Astrocyte (in vitro differentiated cells and primary cell): ENCODE measurements around the gene LRRC30. TPM values are rescaled to one million over a fixed set of nuclear protein-coding genes. Genes with fewer than 3 reads are reported as not detected.

Source experiments
- DNase-seq: peaks from one replicate; pipeline ENCODE4 v3.0.0-alpha.2; 2010; ENCODE audit warnings: low read depth
- FAIRE-seq: peaks from 2 replicates; lab custom pipeline; 2011; peaks lifted over from hg19 to GRCh38; lab: Jason Lieb, UNC
- H2AFZ ChIP-seq: 2 replicates; pipeline ENCODE4 v1.6.0; 2012; ENCODE audit warnings: low read depth, low read length, inconsistent platforms
- H3K27ac ChIP-seq: 2 replicates; pipeline ENCODE4 v1.5.1; 2011; ENCODE audit warnings: low read depth, low read length, inconsistent platforms
- H3K27me3 ChIP-seq: 2 replicates; pipeline ENCODE4 v1.6.0; 2011; ENCODE audit warnings: low read length, inconsistent platforms; ENCODE audit not compliant: insufficient read depth
- H3K36me3 ChIP-seq: 2 replicates; pipeline ENCODE4 v1.5.1; 2011; ENCODE audit warnings: low read length, inconsistent platforms; ENCODE audit not compliant: insufficient read depth
- H3K4me1 ChIP-seq: 2 replicates; pipeline ENCODE4 v1.5.1; 2011; ENCODE audit warnings: low read length, inconsistent platforms; ENCODE audit not compliant: insufficient read depth
- H3K4me2 ChIP-seq: 2 replicates; pipeline ENCODE4 v1.6.0; 2012; ENCODE audit warnings: low read length, inconsistent platforms
- H3K4me3 ChIP-seq: 2 replicates; pipeline ENCODE4 v1.5.1; 2011; ENCODE audit warnings: low read depth, mild to moderate bottlenecking, low read length, inconsistent platforms; ENCODE audit not compliant: insufficient read depth
- H3K79me2 ChIP-seq: 2 replicates; pipeline ENCODE4 v1.6.0; 2012; ENCODE audit warnings: mild to moderate bottlenecking, low read length, inconsistent platforms; ENCODE audit not compliant: insufficient read depth
- H3K9ac ChIP-seq: 2 replicates; pipeline ENCODE4 v1.6.0; 2012; ENCODE audit warnings: mild to moderate bottlenecking, low read length, inconsistent platforms
- H3K9me3 ChIP-seq: 2 replicates; pipeline ENCODE4 v1.5.1; 2012; ENCODE audit warnings: low read depth, mild to moderate bottlenecking, low read length, inconsistent platforms; ENCODE audit not compliant: insufficient read depth
- H4K20me1 ChIP-seq: 2 replicates; pipeline ENCODE4 v1.6.0; 2012; ENCODE audit warnings: low read length, inconsistent platforms; ENCODE audit not compliant: insufficient read depth
- H3K27ac Mint-ChIP-seq: one replicate; pipeline ENCODE4 v1.8.0; 2021; ENCODE audit warnings: mild to moderate bottlenecking, mixed read lengths; ENCODE audit not compliant: unreplicated experiment
- H3K27me3 Mint-ChIP-seq: one replicate; pipeline ENCODE4 v1.8.0; 2021; ENCODE audit warnings: low read depth, mixed read lengths; ENCODE audit not compliant: unreplicated experiment
- H3K36me3 Mint-ChIP-seq: one replicate; pipeline ENCODE4 v1.8.0; 2021; ENCODE audit warnings: low read depth, mixed read lengths; ENCODE audit not compliant: unreplicated experiment
- H3K4me1 Mint-ChIP-seq: one replicate; pipeline ENCODE4 v1.8.0; 2021; ENCODE audit warnings: low read depth, mixed read lengths; ENCODE audit not compliant: unreplicated experiment
- H3K4me3 Mint-ChIP-seq: one replicate; pipeline ENCODE4 v1.8.0; 2021; ENCODE audit warnings: mild to moderate bottlenecking, moderate library complexity, mixed read lengths; ENCODE audit not compliant: unreplicated experiment
- H3K9me3 Mint-ChIP-seq: one replicate; pipeline ENCODE4 v1.8.0; 2021; ENCODE audit warnings: mild to moderate bottlenecking, mixed read lengths; ENCODE audit not compliant: unreplicated experiment
- EZH2 ChIP-seq: IDR thresholded peaks from 2 replicates; pipeline ENCODE4 v1.6.1; 2012; ENCODE audit warnings: mild to moderate bottlenecking, low read length, inconsistent platforms; ENCODE audit not compliant: insufficient read depth
- total RNA-seq: library from RNA; stranded (reverse); gene quantifications from 2 replicates; pipeline ENCODE4 v1.2.1, GENCODE V29; 2021
- TF ChIP-seq, protein P1 (sequence below): IDR thresholded peaks from 2 replicates; pipeline ENCODE4 v1.5.1; 2011; ENCODE audit warnings: low read depth, mild to moderate bottlenecking, inconsistent platforms, low read length, moderate library complexity; ENCODE audit not compliant: insufficient read depth

LRRC30 gene
- total RNA-seq, 1 donor from 2014 or later, result not detected

- H4K20me1 ChIP-seq, result no peaks in the 10 kb centered on the region
- no peaks in the 10 kb centered on the region for H3K27me3 ChIP-seq
- no peaks in the 10 kb centered on the region for H3K79me2 ChIP-seq
- no peak overlapping the region for H3K4me2 ChIP-seq
- no peaks in the 10 kb centered on the region for H3K36me3 Mint-ChIP-seq
- H3K4me1 ChIP-seq, result no peaks in the 10 kb centered on the region
- H3K4me3 ChIP-seq, result no peak overlapping the region
- no peaks in the 10 kb centered on the region for H3K9me3 ChIP-seq
- TF ChIP-seq EZH2, result no peak
- TF ChIP-seq, protein P1, sequence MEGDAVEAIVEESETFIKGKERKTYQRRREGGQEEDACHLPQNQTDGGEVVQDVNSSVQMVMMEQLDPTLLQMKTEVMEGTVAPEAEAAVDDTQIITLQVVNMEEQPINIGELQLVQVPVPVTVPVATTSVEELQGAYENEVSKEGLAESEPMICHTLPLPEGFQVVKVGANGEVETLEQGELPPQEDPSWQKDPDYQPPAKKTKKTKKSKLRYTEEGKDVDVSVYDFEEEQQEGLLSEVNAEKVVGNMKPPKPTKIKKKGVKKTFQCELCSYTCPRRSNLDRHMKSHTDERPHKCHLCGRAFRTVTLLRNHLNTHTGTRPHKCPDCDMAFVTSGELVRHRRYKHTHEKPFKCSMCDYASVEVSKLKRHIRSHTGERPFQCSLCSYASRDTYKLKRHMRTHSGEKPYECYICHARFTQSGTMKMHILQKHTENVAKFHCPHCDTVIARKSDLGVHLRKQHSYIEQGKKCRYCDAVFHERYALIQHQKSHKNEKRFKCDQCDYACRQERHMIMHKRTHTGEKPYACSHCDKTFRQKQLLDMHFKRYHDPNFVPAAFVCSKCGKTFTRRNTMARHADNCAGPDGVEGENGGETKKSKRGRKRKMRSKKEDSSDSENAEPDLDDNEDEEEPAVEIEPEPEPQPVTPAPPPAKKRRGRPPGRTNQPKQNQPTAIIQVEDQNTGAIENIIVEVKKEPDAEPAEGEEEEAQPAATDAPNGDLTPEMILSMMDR, result no peak
- no peak for DNase-seq
- no peak overlapping the region for H2AFZ ChIP-seq
- no peak overlapping the region for H3K9ac ChIP-seq
- no peak overlapping the region for H3K4me3 Mint-ChIP-seq
- no peak for FAIRE-seq
- peaks cover 9% of the 10 kb centered on the region for H3K27me3 Mint-ChIP-seq
- H3K27ac ChIP-seq, result no peak overlapping the region
- no peaks in the 10 kb centered on the region for H3K4me1 Mint-ChIP-seq
- H3K27ac Mint-ChIP-seq, result no peak overlapping the region
- no peaks in the 10 kb centered on the region for H3K9me3 Mint-ChIP-seq
- no peaks in the 10 kb centered on the region for H3K36me3 ChIP-seq
Observed at GRCh38 chr18:7197854-7198253, 33.0 kb upstream of the LRRC30 start.

DNA sequence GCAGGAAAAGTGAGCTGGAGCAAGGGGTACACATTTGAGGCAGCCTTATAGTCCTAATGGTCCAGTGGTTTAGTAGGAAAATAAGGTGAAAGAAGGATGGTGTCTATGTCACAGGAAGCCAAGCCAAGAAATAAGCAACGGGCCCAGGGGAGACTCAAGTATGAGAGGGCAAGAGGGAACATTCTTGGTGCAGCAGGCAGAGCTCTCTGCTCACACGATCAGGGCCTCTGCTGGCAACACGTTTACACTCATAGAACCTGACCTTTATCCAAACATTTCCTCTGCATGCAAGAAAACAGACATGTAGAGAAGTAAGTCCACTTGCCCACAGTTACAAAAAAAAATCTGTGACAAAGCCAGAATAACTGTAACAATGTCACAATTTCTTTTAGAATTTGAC, 32.6 kb upstream of the LRRC30 start:
- H3K4me1 ChIP-seq, result no peaks in the 10 kb centered on the region
- H3K36me3 Mint-ChIP-seq, result no peaks in the 10 kb centered on the region
- no peaks in the 10 kb centered on the region for H3K4me1 Mint-ChIP-seq
- H3K9ac ChIP-seq, result no peak overlapping the region
- no peak overlapping the region for H2AFZ ChIP-seq
- no peak overlapping the region for H3K4me3 Mint-ChIP-seq
- FAIRE-seq (no peak), DNase-seq (no peak)
- no peaks in the 10 kb centered on the region for H3K9me3 Mint-ChIP-seq
- TF ChIP-seq, protein P1, result no peak
- no peak for TF ChIP-seq EZH2
- no peaks in the 10 kb centered on the region for H3K27me3 ChIP-seq
- H3K9me3 ChIP-seq, result no peaks in the 10 kb centered on the region
- H3K27me3 Mint-ChIP-seq, result peaks cover 8% of the 10 kb centered on the region
- no peak overlapping the region for H3K27ac Mint-ChIP-seq
- no peak overlapping the region for H3K4me2 ChIP-seq
- H3K4me3 ChIP-seq, result no peak overlapping the region
- no peak overlapping the region for H3K27ac ChIP-seq
- no peaks in the 10 kb centered on the region for H3K36me3 ChIP-seq
- H3K79me2 ChIP-seq, result no peaks in the 10 kb centered on the region
- no peaks in the 10 kb centered on the region for H4K20me1 ChIP-seq

DNA sequence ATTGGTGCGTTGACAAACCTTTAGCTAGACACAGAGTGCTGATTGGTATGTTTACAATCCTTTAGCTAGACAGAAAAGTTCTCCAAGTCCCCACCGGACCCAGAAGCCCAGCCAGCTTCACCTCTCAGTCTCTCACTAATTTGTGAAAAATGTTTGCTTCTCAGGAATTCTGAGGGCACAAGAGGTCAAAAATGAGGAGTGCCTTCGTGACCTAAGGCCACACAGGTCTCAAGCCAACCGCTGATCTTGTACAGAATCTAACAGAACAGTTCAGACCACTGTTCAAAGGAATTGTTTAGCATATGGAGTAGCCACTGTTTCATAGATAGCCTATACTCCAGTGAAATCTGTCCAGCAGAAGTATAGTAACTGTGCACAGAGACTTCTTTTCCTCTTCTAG, 29.8 kb upstream of the LRRC30 start:
- no peak overlapping the region for H3K27ac ChIP-seq
- no peaks in the 10 kb centered on the region for H3K4me1 ChIP-seq
- H3K27ac Mint-ChIP-seq, result no peak overlapping the region
- H4K20me1 ChIP-seq, result no peaks in the 10 kb centered on the region
- no peak for DNase-seq
- no peak for FAIRE-seq
- no peaks in the 10 kb centered on the region for H3K27me3 ChIP-seq
- TF ChIP-seq, protein P1, result no peak
- no peak for TF ChIP-seq EZH2
- H3K79me2 ChIP-seq, result no peaks in the 10 kb centered on the region
- H3K4me3 ChIP-seq, result no peak overlapping the region
- no peak overlapping the region for H3K4me3 Mint-ChIP-seq
- no peaks in the 10 kb centered on the region for H3K36me3 Mint-ChIP-seq
- H3K9me3 ChIP-seq, result no peaks in the 10 kb centered on the region
- no peaks in the 10 kb centered on the region for H3K4me1 Mint-ChIP-seq
- H2AFZ ChIP-seq, result no peak overlapping the region
- no peak overlapping the region for H3K4me2 ChIP-seq
- no peaks in the 10 kb centered on the region for H3K36me3 ChIP-seq
- H3K9ac ChIP-seq, result no peak overlapping the region
- H3K27me3 Mint-ChIP-seq, result peaks cover 7% of the 10 kb centered on the region
- H3K9me3 Mint-ChIP-seq, result no peaks in the 10 kb centered on the region
